Measurements from ENCODE around the gene E2F8.

- TF ChIP-seq CTCF (IDR thresholded peaks at IDR 0.05; ENCODE audit: insufficient read depth, low read length, poor library complexity, severe bottlenecking) (no peak), EZH2phosphoT487 (conservative IDR thresholded peaks at IDR 0.05; ENCODE audit: low read length) (no peak)
These were observed 55.7 kb downstream of the E2F8 start for GRCh38 chr11:19185036-19185435.

All from SU-DHL-6 (cell line).